Measurements from ENCODE around the gene KCNQ5.

KCNQ5 gene

GRCh38 chr6:72757926-72758325 lies 136.1 kb downstream of the KCNQ5 start:
- no peaks in the 10 kb centered on the region for H3K4me1 ChIP-seq (ENCODE audit: control insufficient read depth in 2 of 2, insufficient read depth in 2 of 2, low read length in 2 of 2)
- H3K4me3 ChIP-seq (ENCODE audit: low read length in 2 of 2) = no peak overlapping the region
- H3K27ac ChIP-seq (ENCODE audit: low read depth in 2 of 2, low read length in 2 of 2) = no peak overlapping the region
- H3K9me3 ChIP-seq (ENCODE audit: control insufficient read depth in 2 of 2, low read length in 2 of 2) = no peaks in the 10 kb centered on the region
- H3K27me3 ChIP-seq (ENCODE audit: control insufficient read depth in 2 of 2, insufficient read depth in 2 of 2, low read length in 2 of 2) = no peaks in the 10 kb centered on the region
- H3K36me3 ChIP-seq (ENCODE audit: control insufficient read depth in 2 of 2, insufficient read depth in 2 of 2, low read length in 2 of 2) = no peaks in the 10 kb centered on the region
- H3K9ac ChIP-seq (ENCODE audit: low read depth in 1 of 2, low read length in 2 of 2) = no peak overlapping the region

- Histone ChIP-seq H3K4me3 (ENCODE audit: low read length in 2 of 2) (no peak overlapping the region), H3K4me1 (ENCODE audit: control insufficient read depth in 2 of 2, insufficient read depth in 2 of 2, low read length in 2 of 2) (no peaks in the 10 kb centered on the region), H3K9ac (ENCODE audit: low read depth in 1 of 2, low read length in 2 of 2) (no peak overlapping the region), H3K27me3 (ENCODE audit: control insufficient read depth in 2 of 2, insufficient read depth in 2 of 2, low read length in 2 of 2) (no peaks in the 10 kb centered on the region), H3K27ac (ENCODE audit: low read depth in 2 of 2, low read length in 2 of 2) (no peak overlapping the region), H3K36me3 (ENCODE audit: control insufficient read depth in 2 of 2, insufficient read depth in 2 of 2, low read length in 2 of 2) (no peaks in the 10 kb centered on the region), H3K9me3 (ENCODE audit: control insufficient read depth in 2 of 2, low read length in 2 of 2) (no peaks in the 10 kb centered on the region)
These were observed 137.0 kb downstream of the KCNQ5 start for GRCh38 chr6:72758901-72759300.

GRCh38 chr6:72760114-72760793 lies 138.4 kb downstream of the KCNQ5 start:
- Histone ChIP-seq H3K4me3 (ENCODE audit: low read length in 2 of 2) (no peak overlapping the region), H3K27ac (ENCODE audit: low read depth in 2 of 2, low read length in 2 of 2) (no peak overlapping the region), H3K9ac (ENCODE audit: low read depth in 1 of 2, low read length in 2 of 2) (no peak overlapping the region), H3K4me1 (ENCODE audit: control insufficient read depth in 2 of 2, insufficient read depth in 2 of 2, low read length in 2 of 2) (no peaks in the 10 kb centered on the region), H3K36me3 (ENCODE audit: control insufficient read depth in 2 of 2, insufficient read depth in 2 of 2, low read length in 2 of 2) (no peaks in the 10 kb centered on the region), H3K9me3 (ENCODE audit: control insufficient read depth in 2 of 2, low read length in 2 of 2) (no peaks in the 10 kb centered on the region), H3K27me3 (ENCODE audit: control insufficient read depth in 2 of 2, insufficient read depth in 2 of 2, low read length in 2 of 2) (no peaks in the 10 kb centered on the region)

DNA sequence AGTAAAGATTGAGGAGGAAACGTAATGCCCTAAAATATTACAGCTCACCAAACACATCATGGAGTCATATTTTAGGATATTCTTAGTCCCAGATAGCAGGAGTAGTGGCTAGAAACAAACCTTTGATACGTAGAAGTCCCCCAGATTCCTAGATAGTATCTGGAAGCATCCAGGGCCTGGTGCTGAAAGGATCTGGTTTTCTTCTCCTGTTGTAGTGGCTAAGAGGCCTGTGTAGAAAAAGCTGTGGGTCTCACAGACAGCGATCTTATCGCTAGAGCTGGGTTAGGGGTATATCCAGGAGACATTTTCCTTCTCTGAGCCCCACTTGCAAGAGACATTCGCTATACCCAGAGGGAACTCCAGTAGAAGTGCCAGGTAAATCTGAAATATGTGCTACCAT lies 139.9 kb downstream of the KCNQ5 start:
- H3K36me3 ChIP-seq (ENCODE audit: control insufficient read depth in 2 of 2, insufficient read depth in 2 of 2, low read length in 2 of 2) = no peaks in the 10 kb centered on the region
- H3K9ac ChIP-seq (ENCODE audit: low read depth in 1 of 2, low read length in 2 of 2) = no peak overlapping the region
- no peaks in the 10 kb centered on the region for H3K27me3 ChIP-seq (ENCODE audit: control insufficient read depth in 2 of 2, insufficient read depth in 2 of 2, low read length in 2 of 2)
- H3K4me1 ChIP-seq (ENCODE audit: control insufficient read depth in 2 of 2, insufficient read depth in 2 of 2, low read length in 2 of 2) = no peaks in the 10 kb centered on the region
- H3K27ac ChIP-seq (ENCODE audit: low read depth in 2 of 2, low read length in 2 of 2) = no peak overlapping the region
- no peaks in the 10 kb centered on the region for H3K9me3 ChIP-seq (ENCODE audit: control insufficient read depth in 2 of 2, low read length in 2 of 2)
- H3K4me3 ChIP-seq (ENCODE audit: low read length in 2 of 2) = no peak overlapping the region

GRCh38 chr6:72769459-72770125 lies 147.7 kb downstream of the KCNQ5 start:
- Histone ChIP-seq H3K4me3 (ENCODE audit: low read length in 2 of 2) (no peak overlapping the region), H3K4me1 (ENCODE audit: control insufficient read depth in 2 of 2, insufficient read depth in 2 of 2, low read length in 2 of 2) (no peaks in the 10 kb centered on the region), H3K36me3 (ENCODE audit: control insufficient read depth in 2 of 2, insufficient read depth in 2 of 2, low read length in 2 of 2) (no peaks in the 10 kb centered on the region), H3K27ac (ENCODE audit: low read depth in 2 of 2, low read length in 2 of 2) (no peak overlapping the region), H3K9me3 (ENCODE audit: control insufficient read depth in 2 of 2, low read length in 2 of 2) (no peaks in the 10 kb centered on the region), H3K27me3 (ENCODE audit: control insufficient read depth in 2 of 2, insufficient read depth in 2 of 2, low read length in 2 of 2) (no peaks in the 10 kb centered on the region), H3K9ac (ENCODE audit: low read depth in 1 of 2, low read length in 2 of 2) (no peak overlapping the region)

DNA sequence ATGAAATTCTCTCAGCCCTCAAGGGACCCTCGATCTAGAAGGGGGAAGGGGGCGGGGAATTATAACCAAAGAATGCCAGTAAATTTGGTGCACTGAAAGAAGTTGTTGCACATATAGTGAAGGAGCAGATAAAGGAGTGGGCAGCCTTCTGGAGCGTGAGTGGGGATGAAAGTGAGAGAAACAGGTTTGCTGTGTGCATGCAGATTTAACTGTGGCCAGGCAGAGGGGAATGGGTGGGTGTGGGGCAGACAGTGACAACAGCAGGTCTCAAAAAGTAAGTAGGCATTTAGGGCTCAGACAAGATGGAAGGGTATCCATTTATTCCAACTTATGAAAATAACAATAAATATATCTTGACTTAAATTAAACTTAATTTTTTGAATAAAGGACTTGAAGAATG lies 149.1 kb downstream of the KCNQ5 start:
- no peak overlapping the region for H3K9ac ChIP-seq (ENCODE audit: low read depth in 1 of 2, low read length in 2 of 2)
- no peaks in the 10 kb centered on the region for H3K27me3 ChIP-seq (ENCODE audit: control insufficient read depth in 2 of 2, insufficient read depth in 2 of 2, low read length in 2 of 2)
- no peak overlapping the region for H3K4me3 ChIP-seq (ENCODE audit: low read length in 2 of 2)
- H3K9me3 ChIP-seq (ENCODE audit: control insufficient read depth in 2 of 2, low read length in 2 of 2) = no peaks in the 10 kb centered on the region
- H3K4me1 ChIP-seq (ENCODE audit: control insufficient read depth in 2 of 2, insufficient read depth in 2 of 2, low read length in 2 of 2) = no peaks in the 10 kb centered on the region
- H3K36me3 ChIP-seq (ENCODE audit: control insufficient read depth in 2 of 2, insufficient read depth in 2 of 2, low read length in 2 of 2) = no peaks in the 10 kb centered on the region
- H3K27ac ChIP-seq (ENCODE audit: low read depth in 2 of 2, low read length in 2 of 2) = no peak overlapping the region

DNA sequence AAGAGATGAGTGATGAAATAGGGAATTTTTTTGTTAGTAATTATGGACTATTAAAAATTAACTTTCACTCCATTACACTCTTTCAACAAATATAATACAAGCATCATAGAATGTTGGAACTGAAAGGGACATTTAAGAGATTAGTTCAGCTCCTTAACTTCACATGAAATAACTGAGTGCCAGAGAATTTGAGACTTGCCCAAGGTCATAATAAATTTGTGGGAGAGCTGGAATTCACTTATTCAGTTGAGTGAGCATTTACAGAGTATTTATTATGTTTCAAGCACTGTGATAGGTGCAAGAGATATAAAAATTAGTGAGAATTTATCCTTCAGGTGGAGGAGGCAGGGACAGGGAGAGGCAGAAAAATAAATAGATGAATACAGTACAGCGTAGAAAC lies 154.6 kb downstream of the KCNQ5 start:
- Histone ChIP-seq H3K9ac (ENCODE audit: low read depth in 1 of 2, low read length in 2 of 2) (no peak overlapping the region), H3K9me3 (ENCODE audit: control insufficient read depth in 2 of 2, low read length in 2 of 2) (no peaks in the 10 kb centered on the region), H3K27me3 (ENCODE audit: control insufficient read depth in 2 of 2, insufficient read depth in 2 of 2, low read length in 2 of 2) (no peaks in the 10 kb centered on the region), H3K36me3 (ENCODE audit: control insufficient read depth in 2 of 2, insufficient read depth in 2 of 2, low read length in 2 of 2) (no peaks in the 10 kb centered on the region), H3K27ac (ENCODE audit: low read depth in 2 of 2, low read length in 2 of 2) (no peak overlapping the region), H3K4me1 (ENCODE audit: control insufficient read depth in 2 of 2, insufficient read depth in 2 of 2, low read length in 2 of 2) (no peaks in the 10 kb centered on the region), H3K4me3 (ENCODE audit: low read length in 2 of 2) (no peak overlapping the region)

- no peaks in the 10 kb centered on the region for H3K9me3 ChIP-seq (ENCODE audit: control insufficient read depth in 2 of 2, low read length in 2 of 2)
- no peak overlapping the region for H3K4me3 ChIP-seq (ENCODE audit: low read length in 2 of 2)
- H3K4me1 ChIP-seq (ENCODE audit: control insufficient read depth in 2 of 2, insufficient read depth in 2 of 2, low read length in 2 of 2) = no peaks in the 10 kb centered on the region
- H3K27me3 ChIP-seq (ENCODE audit: control insufficient read depth in 2 of 2, insufficient read depth in 2 of 2, low read length in 2 of 2) = no peaks in the 10 kb centered on the region
- no peaks in the 10 kb centered on the region for H3K36me3 ChIP-seq (ENCODE audit: control insufficient read depth in 2 of 2, insufficient read depth in 2 of 2, low read length in 2 of 2)
- H3K9ac ChIP-seq (ENCODE audit: low read depth in 1 of 2, low read length in 2 of 2) = no peak overlapping the region
- no peak overlapping the region for H3K27ac ChIP-seq (ENCODE audit: low read depth in 2 of 2, low read length in 2 of 2)
These were observed 159.8 kb downstream of the KCNQ5 start for GRCh38 chr6:72781624-72782023.

GRCh38 chr6:72783035-72783434 lies 161.2 kb downstream of the KCNQ5 start:
- H3K27me3 ChIP-seq (ENCODE audit: control insufficient read depth in 2 of 2, insufficient read depth in 2 of 2, low read length in 2 of 2) = no peaks in the 10 kb centered on the region
- no peak overlapping the region for H3K4me3 ChIP-seq (ENCODE audit: low read length in 2 of 2)
- H3K9ac ChIP-seq (ENCODE audit: low read depth in 1 of 2, low read length in 2 of 2) = no peak overlapping the region
- no peaks in the 10 kb centered on the region for H3K9me3 ChIP-seq (ENCODE audit: control insufficient read depth in 2 of 2, low read length in 2 of 2)
- H3K27ac ChIP-seq (ENCODE audit: low read depth in 2 of 2, low read length in 2 of 2) = no peak overlapping the region
- H3K36me3 ChIP-seq (ENCODE audit: control insufficient read depth in 2 of 2, insufficient read depth in 2 of 2, low read length in 2 of 2) = no peaks in the 10 kb centered on the region
- H3K4me1 ChIP-seq (ENCODE audit: control insufficient read depth in 2 of 2, insufficient read depth in 2 of 2, low read length in 2 of 2) = no peaks in the 10 kb centered on the region

- Histone ChIP-seq H3K4me3 (ENCODE audit: low read length in 2 of 2) (no peak overlapping the region), H3K27ac (ENCODE audit: low read depth in 2 of 2, low read length in 2 of 2) (no peak overlapping the region), H3K4me1 (ENCODE audit: control insufficient read depth in 2 of 2, insufficient read depth in 2 of 2, low read length in 2 of 2) (no peaks in the 10 kb centered on the region), H3K9ac (ENCODE audit: low read depth in 1 of 2, low read length in 2 of 2) (no peak overlapping the region), H3K9me3 (ENCODE audit: control insufficient read depth in 2 of 2, low read length in 2 of 2) (no peaks in the 10 kb centered on the region), H3K27me3 (ENCODE audit: control insufficient read depth in 2 of 2, insufficient read depth in 2 of 2, low read length in 2 of 2) (no peaks in the 10 kb centered on the region), H3K36me3 (ENCODE audit: control insufficient read depth in 2 of 2, insufficient read depth in 2 of 2, low read length in 2 of 2) (no peaks in the 10 kb centered on the region)
These were observed 161.8 kb downstream of the KCNQ5 start for GRCh38 chr6:72783666-72784065.
